Stomach (tissue), 9 donors: ENCODE measurements around the gene BCL11B. TPM values are rescaled to one million over a fixed set of nuclear protein-coding genes. Genes with fewer than 3 reads are reported as not detected.
A peak's percentile ranks its signal among the peaks of the same experiment; 100 is the strongest.

Experiments
- DNase-seq, 2 donors: peaks; one replicate each; pipeline versions ENCODE4 v3.0.0 to v3.0.0-alpha.2; 2013 to 2019
- H3K27ac ChIP-seq, 5 donors: fragments of 200-600 bp in 4 of 5; sonication (generic) in 4 of 5; one replicate each; pipeline ENCODE4 v1.5.1; 2013 to 2019; ENCODE audit warnings: mild to moderate bottlenecking in 1 of 5, moderate library complexity in 1 of 5
- H3K27me3 ChIP-seq, 3 donors: fragments of 200-600 bp; sonication (generic); one replicate each; pipeline ENCODE4 v1.5.1; 2017 to 2019; ENCODE audit warnings: mixed run types in 1 of 3
- H3K36me3 ChIP-seq, 4 donors: fragments of 200-600 bp; sonication (generic); 1 replicate in 3 of 4; 2 replicates in 1 of 4; pipeline ENCODE4 v1.5.1; 2016 to 2019
- H3K4me1 ChIP-seq, 4 donors: fragments of 200-600 bp; sonication (generic); one replicate each; pipeline ENCODE4 v1.5.1; 2016 to 2019
- H3K4me3 ChIP-seq, 4 donors: fragments of 200-600 bp; sonication (generic) in 3 of 4; one replicate each; pipeline ENCODE4 v1.5.1; 2016 to 2019; ENCODE audit warnings: mild to moderate bottlenecking in 1 of 4
- H3K9me3 ChIP-seq, 4 donors: fragments of 200-600 bp; sonication (generic); one replicate each; pipeline ENCODE4 v1.5.1; 2016 to 2019
- EP300 ChIP-seq: sonication (generic); formaldehyde crosslinking; IDR thresholded peaks from one replicate; pipeline ENCODE4 v1.6.1; 2017; ENCODE audit warnings: antibody characterized with exemption
- POLR2A ChIP-seq, 4 donors: fragments of 450-650 bp; IDR thresholded peaks; one replicate each; pipeline ENCODE4 v1.6.1; 2016; ENCODE audit warnings: antibody characterized with exemption in 4 of 4, control low read depth in 2 of 4, mild to moderate bottlenecking in 1 of 4, moderate library complexity in 1 of 4
- POLR2AphosphoS5 ChIP-seq, 3 donors: sonication (generic); formaldehyde crosslinking; IDR thresholded peaks; one replicate each; pipeline ENCODE4 v1.6.1; 2016; ENCODE audit warnings: antibody characterized with exemption in 3 of 3
- WGBS, 5 donors: extraction: QIAGEN DNeasy Blood & Tissue Kit in 3 of 5; methylation state at CpG; one replicate each; pipeline versions ENCODE4 v1.1.5 to v1.1.7; 2013 to 2018; 5-methylcytosine and 5-hydroxymethylcytosine counted together
- intact Hi-C: fragments of 100-400 bp; cut with DNase I; formaldehyde crosslinking; loops from one replicate; pipeline ENCODE4 v1.15.1; 2023; ENCODE audit warnings: low total_unique reads
- polyA plus RNA-seq, 3 donors: library from polyadenylated mRNA; stranded (reverse); fragments of 200-250 nt; gene quantifications; one replicate each; pipeline ENCODE4 v1.2.3, GENCODE V29; 2013
- total RNA-seq, 5 donors: library from RNA; depleted of rRNA; stranded (reverse); fragments of >200 nt; gene quantifications; one replicate each; pipeline versions ENCODE4 v1.1.0 to v1.2.3, GENCODE V29; 2014 to 2016
- TF ChIP-seq, protein P1 (sequence below), 7 experiments: fragments of 450-650 bp in 4 of 7; fragments of 200-600 bp in 3 of 7; sonication (generic) in 3 of 7; IDR thresholded peaks; one replicate each; pipeline ENCODE4 v1.5.1; 2016 to 2019; ENCODE audit warnings: antibody characterized with exemption in 7 of 7, control low read depth in 2 of 7, mild to moderate bottlenecking in 1 of 7
- donor health status: healthy with polysubstance abuse.
- donor health status: Bipolar disorder and iron deficiency.
- donor health status: healthy.

Gene BCL11B
- total and polyA plus RNA-seq, 8 donors: 0.15 to 9.6 (median 1.3) TPM; not detected in 1

DNA sequence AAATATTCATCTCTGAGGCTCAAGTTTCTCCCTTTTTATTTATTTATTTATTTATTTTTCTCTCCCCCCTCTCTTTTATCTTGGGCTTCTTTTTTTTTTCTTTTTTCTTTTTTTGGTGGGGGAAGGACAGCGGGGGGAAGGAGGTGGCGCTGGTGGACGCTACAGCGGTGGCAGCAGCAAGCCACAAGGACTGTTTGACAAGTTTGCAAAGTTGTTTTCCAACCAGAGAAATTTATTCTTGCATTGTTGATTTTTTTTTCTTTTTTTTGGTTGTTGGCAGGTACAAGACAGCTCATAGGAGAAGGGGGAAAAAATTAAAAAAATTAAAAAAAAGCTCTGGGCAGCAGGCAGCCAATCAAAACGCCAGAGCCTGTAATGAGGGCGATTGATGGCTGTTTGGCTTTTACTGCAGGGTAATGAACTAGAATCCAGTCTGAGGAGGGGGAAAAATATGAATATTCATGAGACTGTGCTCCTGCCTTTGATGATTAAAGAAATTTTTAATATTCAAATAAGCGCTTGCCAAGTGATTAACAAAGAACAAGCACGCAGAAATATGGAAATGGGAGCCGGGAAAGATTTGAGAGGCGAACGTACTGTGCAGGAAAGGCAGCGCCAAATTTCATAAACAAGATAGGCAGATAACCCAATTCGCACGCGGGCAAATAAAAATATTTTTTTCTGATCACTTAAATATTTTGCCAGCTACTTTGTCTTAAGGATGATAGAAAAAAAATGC is 36.2 kb downstream of the BCL11B start:
- 41 to 54% (median 51%) methylated on average over 15 of the region's 15 CpGs for WGBS, 5 donors
- intact Hi-C loops: no loop called here
- H3K27me3 ChIP-seq: peaks cover 0 to 65% (median 17%) of the 10 kb centered on the region in 3 donors
- H3K9me3 ChIP-seq: peaks cover 0 to 33% (median 29%) of the 10 kb centered on the region in 4 donors
- H3K4me1 ChIP-seq: peaks cover 0 to 16% (median 14%) of the 10 kb centered on the region in 4 donors
- DNase-seq: no peak
- H3K27ac ChIP-seq: no peak overlapping the region
- no peaks in the 10 kb centered on the region for H3K36me3 ChIP-seq
- TF ChIP-seq POLR2AphosphoS5 (IDR thresholded peaks at IDR 0.05) (no peak), EP300 (no peak), POLR2A (IDR thresholded peaks at IDR 0.05) (no peak)
- TF ChIP-seq, protein P1, sequence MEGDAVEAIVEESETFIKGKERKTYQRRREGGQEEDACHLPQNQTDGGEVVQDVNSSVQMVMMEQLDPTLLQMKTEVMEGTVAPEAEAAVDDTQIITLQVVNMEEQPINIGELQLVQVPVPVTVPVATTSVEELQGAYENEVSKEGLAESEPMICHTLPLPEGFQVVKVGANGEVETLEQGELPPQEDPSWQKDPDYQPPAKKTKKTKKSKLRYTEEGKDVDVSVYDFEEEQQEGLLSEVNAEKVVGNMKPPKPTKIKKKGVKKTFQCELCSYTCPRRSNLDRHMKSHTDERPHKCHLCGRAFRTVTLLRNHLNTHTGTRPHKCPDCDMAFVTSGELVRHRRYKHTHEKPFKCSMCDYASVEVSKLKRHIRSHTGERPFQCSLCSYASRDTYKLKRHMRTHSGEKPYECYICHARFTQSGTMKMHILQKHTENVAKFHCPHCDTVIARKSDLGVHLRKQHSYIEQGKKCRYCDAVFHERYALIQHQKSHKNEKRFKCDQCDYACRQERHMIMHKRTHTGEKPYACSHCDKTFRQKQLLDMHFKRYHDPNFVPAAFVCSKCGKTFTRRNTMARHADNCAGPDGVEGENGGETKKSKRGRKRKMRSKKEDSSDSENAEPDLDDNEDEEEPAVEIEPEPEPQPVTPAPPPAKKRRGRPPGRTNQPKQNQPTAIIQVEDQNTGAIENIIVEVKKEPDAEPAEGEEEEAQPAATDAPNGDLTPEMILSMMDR (IDR thresholded peaks at IDR 0.05): no peak
- no peak overlapping the region for H3K4me3 ChIP-seq

DNA sequence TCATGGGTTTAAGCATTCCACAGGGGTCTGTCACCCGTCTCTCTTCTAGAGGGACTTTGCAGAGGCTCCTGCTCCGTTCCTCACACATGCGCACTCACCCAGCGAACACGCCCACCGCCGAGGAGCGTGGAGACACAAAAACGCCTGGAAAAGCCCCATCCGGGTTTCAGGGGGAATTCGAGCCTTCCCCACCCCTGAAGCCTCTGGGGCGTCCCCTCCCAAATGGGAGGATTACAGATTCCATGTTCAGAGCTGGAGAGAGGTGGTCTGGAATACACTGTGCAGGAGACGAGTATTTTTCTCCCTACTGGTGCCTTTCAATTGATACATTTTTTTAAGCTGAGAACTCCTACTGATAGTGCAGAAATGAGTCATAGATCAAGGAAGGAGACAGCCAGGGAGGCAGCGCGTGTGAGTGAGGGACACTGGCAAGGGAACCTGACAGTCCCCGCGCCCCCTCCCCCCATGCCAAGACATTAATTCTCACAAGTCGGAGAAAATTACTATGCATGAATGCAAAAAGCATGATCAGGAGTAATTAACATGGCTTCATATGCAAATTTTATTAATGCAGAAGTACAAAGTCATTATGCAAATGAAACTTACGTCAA is 36.9 kb downstream of the BCL11B start:
- TF ChIP-seq, protein P1 (IDR thresholded peaks at IDR 0.05): no peak
- Histone ChIP-seq H3K9me3 (peaks cover 0 to 33% (median 29%) of the 10 kb centered on the region in 4 donors), H3K4me3 (no peak overlapping the region), H3K27ac (no peak overlapping the region), H3K36me3 (no peaks in the 10 kb centered on the region), H3K27me3 (peaks cover 0 to 72% (median 19%) of the 10 kb centered on the region in 3 donors), H3K4me1 (peaks cover 0 to 18% (median 16%) of the 10 kb centered on the region in 4 donors)
- 6 to 13% (median 8%) methylated on average over 19 of the region's 19 CpGs for WGBS, 5 donors
- intact Hi-C loops: no loop called here
- peak in 1 of 2 donors; percentile 51 for DNase-seq

DNA sequence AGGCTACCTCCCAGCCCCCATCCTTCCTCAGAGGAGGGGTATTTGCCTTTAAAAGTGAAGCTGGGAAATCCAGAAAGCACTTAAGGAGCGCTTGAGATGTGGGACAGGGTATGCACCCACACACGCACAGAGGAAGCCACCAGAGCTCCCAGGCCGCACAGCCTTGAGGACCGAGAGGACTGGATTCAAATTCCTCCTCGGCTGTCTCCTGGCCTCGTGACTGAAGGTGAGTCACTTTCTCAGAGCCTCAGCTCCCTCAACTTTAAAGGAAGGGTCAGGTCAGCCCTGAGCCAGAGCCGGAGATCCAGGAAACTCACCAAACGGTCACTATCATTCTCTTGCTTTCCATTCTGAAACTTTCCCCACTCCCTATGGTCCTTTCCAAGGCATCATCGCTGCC is 37.6 kb downstream of the BCL11B start:
- peaks cover 0 to 24% (median 16%) of the 10 kb centered on the region in 4 donors for H3K4me1 ChIP-seq
- no peak overlapping the region for H3K27ac ChIP-seq
- WGBS, 5 donors: 51 to 67% (median 63%) methylated on average over 9 of the region's 9 CpGs
- intact Hi-C loops: no loop called here
- DNase-seq: no peak
- TF ChIP-seq EP300 (no peak), POLR2A (IDR thresholded peaks at IDR 0.05) (no peak), POLR2AphosphoS5 (IDR thresholded peaks at IDR 0.05) (no peak)
- TF ChIP-seq, protein P1 (IDR thresholded peaks at IDR 0.05): no peak
- peaks cover 0 to 78% (median 19%) of the 10 kb centered on the region in 3 donors for H3K27me3 ChIP-seq
- no peak overlapping the region for H3K4me3 ChIP-seq
- H3K36me3 ChIP-seq: no peaks in the 10 kb centered on the region
- peaks cover 0 to 33% (median 29%) of the 10 kb centered on the region in 4 donors for H3K9me3 ChIP-seq

DNA sequence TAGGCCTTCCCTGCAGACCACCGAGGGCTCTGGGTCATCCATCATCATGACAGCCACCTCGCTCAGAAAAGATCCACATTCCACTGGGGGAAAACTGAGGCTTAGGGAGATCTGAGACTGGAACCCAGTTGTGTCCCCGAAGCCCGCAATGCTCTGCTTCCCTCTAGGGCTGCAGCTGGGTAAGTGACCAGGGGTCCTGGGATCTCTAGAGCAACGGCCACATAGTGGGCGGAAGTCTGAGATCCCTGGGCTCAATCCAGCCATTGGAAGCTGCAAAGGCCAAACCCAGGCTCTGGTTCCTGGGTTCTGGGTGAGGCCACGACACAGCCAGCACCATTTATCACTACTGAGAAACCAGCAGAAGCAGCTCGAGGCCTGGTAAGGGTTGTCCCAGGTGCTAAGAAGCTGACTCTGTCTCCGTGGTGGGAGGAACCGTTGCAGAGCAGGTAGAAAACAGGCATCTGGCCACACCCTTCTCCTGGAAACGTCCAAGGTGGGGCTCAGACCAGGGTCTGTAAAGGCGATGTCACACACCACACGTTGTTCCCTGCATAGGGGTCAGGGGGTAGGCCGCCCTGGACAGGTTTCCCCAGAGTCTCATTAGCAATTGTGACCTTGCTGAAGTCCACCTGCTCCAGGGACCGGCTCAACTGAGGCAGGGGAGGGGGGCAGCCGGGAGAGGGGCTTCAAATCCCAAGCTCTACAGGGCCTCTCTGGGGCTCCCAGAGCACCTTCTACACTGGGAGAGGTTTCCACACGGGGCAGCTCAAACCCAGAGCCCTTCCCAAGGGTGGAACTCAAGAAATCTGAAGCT is 38.6 kb downstream of the BCL11B start:
- H3K27me3 ChIP-seq: peaks cover 0 to 85% (median 19%) of the 10 kb centered on the region in 3 donors
- TF ChIP-seq POLR2AphosphoS5 (IDR thresholded peaks at IDR 0.05) (no peak), POLR2A (IDR thresholded peaks at IDR 0.05) (no peak), EP300 (no peak)
- TF ChIP-seq, protein P1 (IDR thresholded peaks at IDR 0.05): no peak
- H3K27ac ChIP-seq: no peak overlapping the region
- DNase-seq: peak in 1 of 2 donors; percentile 34
- peaks cover 0 to 33% (median 29%) of the 10 kb centered on the region in 4 donors for H3K9me3 ChIP-seq
- intact Hi-C loops: no loop called here
- peaks cover 0 to 24% (median 16%) of the 10 kb centered on the region in 4 donors for H3K4me1 ChIP-seq
- WGBS, 5 donors: 53 to 66% (median 64%) methylated on average over 10 to 17 of the region's 17 CpGs
- H3K36me3 ChIP-seq: no peaks in the 10 kb centered on the region
- H3K4me3 ChIP-seq: no peak overlapping the region
